ENCODE data around the gene FNBP1L.
"Not testable (repeated sequence)": the region's sequence is repeated elsewhere in the genome, so short reads cannot be mapped to it uniquely, and the experiment has no call there.

Gene FNBP1L

GRCh38 chr1:93475681-93476080 is 27.8 kb downstream of the FNBP1L start:
- H2AFZ ChIP-seq (ENCODE audit: low read depth, low read length): no peak overlapping the region
- H3K4me3 ChIP-seq (ENCODE audit: low read length): no peak overlapping the region
- H3K9me3 ChIP-seq (ENCODE audit: low read length): no peaks in the 10 kb centered on the region
- H3K36me3 ChIP-seq (ENCODE audit: insufficient read depth, low read length): no peaks in the 10 kb centered on the region
- no peaks in the 10 kb centered on the region for H3K27me3 ChIP-seq (ENCODE audit: insufficient read depth, low read length)
- no peaks in the 10 kb centered on the region for H3K4me1 ChIP-seq (ENCODE audit: insufficient read depth, low read length)

- H3K9me3 ChIP-seq (ENCODE audit: low read length); H3K4me1 ChIP-seq (ENCODE audit: insufficient read depth, low read length): not testable (repeated sequence)
These were observed 31.3 kb downstream of the FNBP1L start for GRCh38 chr1:93479133-93479745.

GRCh38 chr1:93481899-93482298 is 34.0 kb downstream of the FNBP1L start:
- H3K27me3 ChIP-seq (ENCODE audit: insufficient read depth, low read length); H3K4me3 ChIP-seq (ENCODE audit: low read length); H2AFZ ChIP-seq (ENCODE audit: low read depth, low read length); H3K36me3 ChIP-seq (ENCODE audit: insufficient read depth, low read length); H3K4me1 ChIP-seq (ENCODE audit: insufficient read depth, low read length); H3K9me3 ChIP-seq (ENCODE audit: low read length): not testable (repeated sequence)

More at GRCh38 chr1:93479133-93479745, 31.3 kb downstream of the FNBP1L start:
- H3K27me3 ChIP-seq (ENCODE audit: insufficient read depth, low read length); H2AFZ ChIP-seq (ENCODE audit: low read depth, low read length); H3K4me3 ChIP-seq (ENCODE audit: low read length); H3K36me3 ChIP-seq (ENCODE audit: insufficient read depth, low read length): not testable (repeated sequence)

- no peaks in the 10 kb centered on the region for H3K27me3 ChIP-seq (ENCODE audit: insufficient read depth, low read length)
- no peaks in the 10 kb centered on the region for H3K4me1 ChIP-seq (ENCODE audit: insufficient read depth, low read length)
- H3K9me3 ChIP-seq (ENCODE audit: low read length): peaks cover 1% of the 10 kb centered on the region
- H2AFZ ChIP-seq (ENCODE audit: low read depth, low read length): no peak overlapping the region
- H3K36me3 ChIP-seq (ENCODE audit: insufficient read depth, low read length): no peaks in the 10 kb centered on the region
- H3K4me3 ChIP-seq (ENCODE audit: low read length): no peak overlapping the region
These were observed 35.3 kb downstream of the FNBP1L start for GRCh38 chr1:93483200-93483599.

- no peak overlapping the region for H2AFZ ChIP-seq (ENCODE audit: low read depth, low read length)
- H3K9me3 ChIP-seq (ENCODE audit: low read length): peaks cover 1% of the 10 kb centered on the region
- H3K27me3 ChIP-seq (ENCODE audit: insufficient read depth, low read length): no peaks in the 10 kb centered on the region
- H3K4me3 ChIP-seq (ENCODE audit: low read length): no peak overlapping the region
- no peaks in the 10 kb centered on the region for H3K4me1 ChIP-seq (ENCODE audit: insufficient read depth, low read length)
- no peaks in the 10 kb centered on the region for H3K36me3 ChIP-seq (ENCODE audit: insufficient read depth, low read length)
These were observed 35.7 kb downstream of the FNBP1L start for GRCh38 chr1:93483606-93484005.

- Histone ChIP-seq H2AFZ (ENCODE audit: low read depth, low read length) (no peak overlapping the region), H3K9me3 (ENCODE audit: low read length) (no peaks in the 10 kb centered on the region), H3K4me3 (ENCODE audit: low read length) (no peak overlapping the region), H3K36me3 (ENCODE audit: insufficient read depth, low read length) (no peaks in the 10 kb centered on the region), H3K27me3 (ENCODE audit: insufficient read depth, low read length) (no peaks in the 10 kb centered on the region), H3K4me1 (ENCODE audit: insufficient read depth, low read length) (no peaks in the 10 kb centered on the region)
These were observed 40.3 kb downstream of the FNBP1L start for GRCh38 chr1:93488207-93488606.

GRCh38 chr1:93489756-93490155 is 41.8 kb downstream of the FNBP1L start:
- no peaks in the 10 kb centered on the region for H3K36me3 ChIP-seq (ENCODE audit: insufficient read depth, low read length)
- no peaks in the 10 kb centered on the region for H3K27me3 ChIP-seq (ENCODE audit: insufficient read depth, low read length)
- no peaks in the 10 kb centered on the region for H3K9me3 ChIP-seq (ENCODE audit: low read length)
- no peak overlapping the region for H2AFZ ChIP-seq (ENCODE audit: low read depth, low read length)
- no peaks in the 10 kb centered on the region for H3K4me1 ChIP-seq (ENCODE audit: insufficient read depth, low read length)
- H3K4me3 ChIP-seq (ENCODE audit: low read length): no peak overlapping the region

- no peaks in the 10 kb centered on the region for H3K27me3 ChIP-seq (ENCODE audit: insufficient read depth, low read length)
- no peaks in the 10 kb centered on the region for H3K9me3 ChIP-seq (ENCODE audit: low read length)
- H2AFZ ChIP-seq (ENCODE audit: low read depth, low read length): no peak overlapping the region
- H3K4me3 ChIP-seq (ENCODE audit: low read length): no peak overlapping the region
- H3K4me1 ChIP-seq (ENCODE audit: insufficient read depth, low read length): no peaks in the 10 kb centered on the region
- no peaks in the 10 kb centered on the region for H3K36me3 ChIP-seq (ENCODE audit: insufficient read depth, low read length)
These were observed 42.4 kb downstream of the FNBP1L start for GRCh38 chr1:93490357-93490756.

GRCh38 chr1:93495911-93496310 is 48.0 kb downstream of the FNBP1L start:
- H2AFZ ChIP-seq (ENCODE audit: low read depth, low read length): no peak overlapping the region
- H3K4me3 ChIP-seq (ENCODE audit: low read length): no peak overlapping the region
- peaks cover 9% of the 10 kb centered on the region for H3K36me3 ChIP-seq (ENCODE audit: insufficient read depth, low read length)
- H3K4me1 ChIP-seq (ENCODE audit: insufficient read depth, low read length): no peaks in the 10 kb centered on the region
- H3K27me3 ChIP-seq (ENCODE audit: insufficient read depth, low read length): no peaks in the 10 kb centered on the region
- no peaks in the 10 kb centered on the region for H3K9me3 ChIP-seq (ENCODE audit: low read length)

GRCh38 chr1:93496520-93496919 is 48.6 kb downstream of the FNBP1L start:
- H3K4me1 ChIP-seq (ENCODE audit: insufficient read depth, low read length): no peaks in the 10 kb centered on the region
- H3K27me3 ChIP-seq (ENCODE audit: insufficient read depth, low read length): no peaks in the 10 kb centered on the region
- no peak overlapping the region for H3K4me3 ChIP-seq (ENCODE audit: low read length)
- peaks cover 15% of the 10 kb centered on the region for H3K36me3 ChIP-seq (ENCODE audit: insufficient read depth, low read length)
- H2AFZ ChIP-seq (ENCODE audit: low read depth, low read length): no peak overlapping the region
- no peaks in the 10 kb centered on the region for H3K9me3 ChIP-seq (ENCODE audit: low read length)

GRCh38 chr1:93499075-93499474 is 51.2 kb downstream of the FNBP1L start:
- Histone ChIP-seq H2AFZ (ENCODE audit: low read depth, low read length) (no peak overlapping the region), H3K9me3 (ENCODE audit: low read length) (no peaks in the 10 kb centered on the region), H3K27me3 (ENCODE audit: insufficient read depth, low read length) (no peaks in the 10 kb centered on the region), H3K36me3 (ENCODE audit: insufficient read depth, low read length) (peaks cover 25% of the 10 kb centered on the region), H3K4me1 (ENCODE audit: insufficient read depth, low read length) (no peaks in the 10 kb centered on the region), H3K4me3 (ENCODE audit: low read length) (no peak overlapping the region)

- Histone ChIP-seq H3K36me3 (ENCODE audit: insufficient read depth, low read length) (peaks cover 27% of the 10 kb centered on the region), H3K4me1 (ENCODE audit: insufficient read depth, low read length) (no peaks in the 10 kb centered on the region), H3K27me3 (ENCODE audit: insufficient read depth, low read length) (no peaks in the 10 kb centered on the region), H2AFZ (ENCODE audit: low read depth, low read length) (no peak overlapping the region), H3K9me3 (ENCODE audit: low read length) (no peaks in the 10 kb centered on the region), H3K4me3 (ENCODE audit: low read length) (no peak overlapping the region)
These were observed 51.6 kb downstream of the FNBP1L start for GRCh38 chr1:93499533-93499932.

GRCh38 chr1:93500275-93500674 is 52.4 kb downstream of the FNBP1L start:
- no peaks in the 10 kb centered on the region for H3K9me3 ChIP-seq (ENCODE audit: low read length)
- H3K27me3 ChIP-seq (ENCODE audit: insufficient read depth, low read length): no peaks in the 10 kb centered on the region
- H3K36me3 ChIP-seq (ENCODE audit: insufficient read depth, low read length): peaks cover 27% of the 10 kb centered on the region
- no peak overlapping the region for H3K4me3 ChIP-seq (ENCODE audit: low read length)
- no peak overlapping the region for H2AFZ ChIP-seq (ENCODE audit: low read depth, low read length)
- H3K4me1 ChIP-seq (ENCODE audit: insufficient read depth, low read length): no peaks in the 10 kb centered on the region

- H2AFZ ChIP-seq (ENCODE audit: low read depth, low read length): no peak overlapping the region
- no peaks in the 10 kb centered on the region for H3K4me1 ChIP-seq (ENCODE audit: insufficient read depth, low read length)
- H3K4me3 ChIP-seq (ENCODE audit: low read length): no peak overlapping the region
- peaks cover 27% of the 10 kb centered on the region for H3K36me3 ChIP-seq (ENCODE audit: insufficient read depth, low read length)
- H3K9me3 ChIP-seq (ENCODE audit: low read length): no peaks in the 10 kb centered on the region
- H3K27me3 ChIP-seq (ENCODE audit: insufficient read depth, low read length): no peaks in the 10 kb centered on the region
These were observed 53.5 kb downstream of the FNBP1L start for GRCh38 chr1:93501399-93501798.

All from neuron (in vitro differentiated cells).